CD4-positive, alpha-beta T cell treated with Interleukin-12 subunit alpha and Interleukin-12 subunit beta, for 1 hour (primary cell): ENCODE data around the gene UBE3B.
"Not testable (repeated sequence)": the region's sequence is repeated elsewhere in the genome, so short reads cannot be mapped to it uniquely, and the experiment has no call there.

Experiments
- DNase-seq: peaks from one replicate; pipeline ENCODE4 v3.0.0-alpha.2; 2020

The UBE3B gene, protein sequence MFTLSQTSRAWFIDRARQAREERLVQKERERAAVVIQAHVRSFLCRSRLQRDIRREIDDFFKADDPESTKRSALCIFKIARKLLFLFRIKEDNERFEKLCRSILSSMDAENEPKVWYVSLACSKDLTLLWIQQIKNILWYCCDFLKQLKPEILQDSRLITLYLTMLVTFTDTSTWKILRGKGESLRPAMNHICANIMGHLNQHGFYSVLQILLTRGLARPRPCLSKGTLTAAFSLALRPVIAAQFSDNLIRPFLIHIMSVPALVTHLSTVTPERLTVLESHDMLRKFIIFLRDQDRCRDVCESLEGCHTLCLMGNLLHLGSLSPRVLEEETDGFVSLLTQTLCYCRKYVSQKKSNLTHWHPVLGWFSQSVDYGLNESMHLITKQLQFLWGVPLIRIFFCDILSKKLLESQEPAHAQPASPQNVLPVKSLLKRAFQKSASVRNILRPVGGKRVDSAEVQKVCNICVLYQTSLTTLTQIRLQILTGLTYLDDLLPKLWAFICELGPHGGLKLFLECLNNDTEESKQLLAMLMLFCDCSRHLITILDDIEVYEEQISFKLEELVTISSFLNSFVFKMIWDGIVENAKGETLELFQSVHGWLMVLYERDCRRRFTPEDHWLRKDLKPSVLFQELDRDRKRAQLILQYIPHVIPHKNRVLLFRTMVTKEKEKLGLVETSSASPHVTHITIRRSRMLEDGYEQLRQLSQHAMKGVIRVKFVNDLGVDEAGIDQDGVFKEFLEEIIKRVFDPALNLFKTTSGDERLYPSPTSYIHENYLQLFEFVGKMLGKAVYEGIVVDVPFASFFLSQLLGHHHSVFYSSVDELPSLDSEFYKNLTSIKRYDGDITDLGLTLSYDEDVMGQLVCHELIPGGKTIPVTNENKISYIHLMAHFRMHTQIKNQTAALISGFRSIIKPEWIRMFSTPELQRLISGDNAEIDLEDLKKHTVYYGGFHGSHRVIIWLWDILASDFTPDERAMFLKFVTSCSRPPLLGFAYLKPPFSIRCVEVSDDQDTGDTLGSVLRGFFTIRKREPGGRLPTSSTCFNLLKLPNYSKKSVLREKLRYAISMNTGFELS

DNA sequence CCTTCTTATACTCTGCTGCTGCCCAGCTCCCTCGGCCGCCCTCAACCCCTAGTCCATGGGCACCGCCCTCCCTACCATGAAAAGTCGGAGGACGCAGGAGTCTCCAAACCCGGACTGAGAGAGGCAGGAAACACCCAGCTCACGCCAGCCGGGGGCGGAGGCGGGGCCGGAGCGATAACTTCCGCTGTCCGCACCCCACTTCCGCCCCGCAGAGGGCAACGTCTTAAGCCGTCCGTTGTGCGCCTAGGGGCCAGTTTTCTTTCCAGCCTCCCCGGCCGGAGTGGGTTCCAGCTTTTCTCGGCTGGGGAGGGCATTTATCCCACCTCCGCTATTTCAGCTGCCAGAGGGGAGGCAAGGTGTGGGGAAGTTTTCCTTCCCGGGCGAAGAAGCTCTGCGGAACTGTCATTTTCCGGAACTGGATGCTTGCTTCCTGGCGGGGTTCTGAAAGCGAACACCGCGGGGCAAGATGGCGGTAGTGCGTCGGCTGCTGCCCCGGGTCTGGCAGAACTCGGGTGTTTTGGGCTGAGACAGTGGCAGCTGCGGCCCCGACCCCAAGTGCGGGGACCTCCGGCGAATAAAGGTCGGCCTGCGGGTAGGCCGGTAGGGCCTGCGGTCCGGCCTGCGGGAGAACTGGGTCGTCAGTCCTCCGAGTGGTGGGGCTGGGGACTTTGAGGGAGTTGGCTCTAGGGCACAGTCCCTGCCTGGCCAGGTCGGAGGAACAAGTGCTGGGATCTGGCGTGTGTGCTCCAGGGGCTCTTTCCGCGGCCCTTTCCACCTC lies at the start of gene UBE3B, which contains the start of gene KCTD10:
Gene UBE3B, plus strand, starts transcription at position 450 of the 778 bp plus-strand sequence. CDS start 5,918 bp downstream, outside the sequence.
Gene KCTD10, minus strand, starts transcription at position 116 of the 778 bp plus-strand sequence. Its CDS starts 38 bp downstream, at position 78.
- DNase-seq = peak; percentile 88

DNA sequence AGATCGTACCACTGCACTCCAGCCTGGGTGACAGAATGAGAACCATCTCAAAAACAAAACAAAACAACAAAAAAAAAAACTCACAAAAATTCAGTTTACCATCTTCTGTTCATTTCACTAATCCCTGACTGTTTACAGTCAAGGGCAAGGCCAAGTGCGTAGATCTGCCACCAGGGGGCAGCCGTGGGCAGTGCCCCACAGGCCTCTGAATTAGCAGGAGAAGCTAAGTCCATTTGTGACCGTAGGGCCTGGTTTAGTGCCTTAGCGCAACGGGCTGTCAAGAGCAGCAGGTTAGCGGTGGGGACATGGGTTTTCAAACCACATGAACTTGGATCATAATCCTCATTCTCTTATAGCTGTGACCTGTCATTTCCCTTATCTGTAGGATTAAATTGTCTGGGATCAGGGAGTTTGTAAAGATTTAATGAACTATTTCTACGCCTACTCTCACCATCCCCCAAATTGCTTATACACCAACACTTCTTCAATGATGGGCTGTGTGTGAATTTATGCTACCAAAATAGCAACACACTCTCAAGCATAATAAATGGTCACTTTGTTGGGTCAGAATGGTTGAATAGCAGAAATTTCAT lies 49.3 kb upstream of the UBE3B start:
- DNase-seq = peak; percentile 70

- not testable (repeated sequence) for DNase-seq
Measured at GRCh38 chr12:109428804-109429203, 48.6 kb upstream of the UBE3B start.

DNA sequence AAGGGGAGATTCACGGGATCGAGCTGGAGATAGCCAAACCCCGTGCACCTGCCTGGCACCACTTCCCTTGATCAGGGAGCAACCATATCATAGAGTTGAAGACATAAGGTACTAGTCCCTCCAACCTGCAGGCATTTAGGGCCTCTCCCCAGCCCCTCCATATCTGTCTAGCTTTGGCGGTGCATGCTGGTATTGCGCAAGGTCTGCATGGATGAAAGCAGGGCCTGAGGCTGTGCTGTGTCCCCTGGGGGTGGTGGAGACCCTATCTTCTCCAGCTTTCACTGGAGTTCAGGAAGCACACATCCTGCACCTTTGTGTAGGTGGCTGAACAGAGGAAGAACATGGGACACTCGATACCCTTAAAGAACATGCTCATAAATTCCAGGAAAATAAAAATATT lies 47.2 kb upstream of the UBE3B start:
- no peak for DNase-seq

GRCh38 chr12:109432431-109432830 lies 45.0 kb upstream of the UBE3B start:
- DNase-seq = no peak

DNA sequence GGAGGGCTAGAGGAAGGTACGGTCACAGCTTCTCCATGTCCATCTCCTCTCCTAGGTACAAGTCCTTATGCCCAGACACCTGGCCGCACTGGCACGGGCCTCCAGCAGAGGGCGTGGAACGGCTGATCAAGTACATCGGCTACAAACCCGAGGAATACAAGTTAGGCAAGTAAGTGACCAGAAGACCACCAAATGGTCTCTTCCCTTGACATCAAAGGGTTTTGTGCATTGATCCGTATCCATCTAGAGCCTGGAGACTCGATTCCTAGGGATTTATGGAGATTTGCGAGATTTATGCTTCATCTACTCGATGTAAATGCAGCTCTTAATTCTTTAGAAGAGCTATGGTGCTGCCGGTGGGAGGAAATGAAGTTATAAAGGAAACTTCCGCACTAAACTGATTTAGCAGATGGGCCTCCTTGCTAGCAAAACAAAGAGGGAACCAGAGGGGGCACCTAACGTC lies 44.6 kb upstream of the UBE3B start:
- DNase-seq = peak; percentile 74

DNA sequence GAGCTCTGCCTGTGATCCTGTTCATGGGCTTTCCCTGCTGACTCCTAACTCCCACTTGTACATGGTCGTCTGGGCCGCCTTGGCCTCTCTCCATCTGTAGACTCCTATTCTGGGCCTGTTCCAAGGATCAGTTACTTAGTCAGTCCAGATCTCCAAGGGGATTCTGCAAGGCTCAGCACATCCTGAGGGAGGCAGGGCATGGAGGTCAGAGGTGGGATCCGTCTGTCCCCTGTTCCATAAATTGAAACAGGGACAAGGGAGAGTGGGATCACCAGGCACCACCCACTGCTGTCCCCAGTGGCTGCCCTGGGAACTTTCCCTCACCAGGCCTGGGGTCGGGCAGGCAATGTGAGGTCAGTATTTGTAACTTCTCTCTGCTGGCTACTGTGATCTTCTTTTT lies 43.8 kb upstream of the UBE3B start:
- no peak for DNase-seq

DNA sequence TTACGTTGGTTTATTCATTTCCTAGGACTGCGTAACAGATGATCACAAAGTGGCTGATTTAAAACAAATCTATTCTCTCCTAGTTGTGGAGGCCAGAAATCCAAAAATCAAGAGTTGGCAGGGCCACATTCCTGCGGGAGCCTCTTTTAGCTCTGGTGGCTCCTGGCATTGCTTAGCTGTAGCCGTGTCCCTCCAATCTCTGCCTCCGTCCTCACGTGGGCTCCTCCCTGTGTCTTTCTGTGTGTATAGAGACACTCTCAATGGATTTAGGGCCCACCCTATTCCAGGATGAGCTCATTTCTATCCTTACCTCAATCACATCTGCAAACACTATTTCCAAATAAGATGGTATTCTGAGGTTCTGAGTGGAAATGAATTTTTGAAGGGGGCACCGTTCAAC lies 42.9 kb upstream of the UBE3B start:
- no peak for DNase-seq

- no peak for DNase-seq
Measured at GRCh38 chr12:109435428-109436187, 41.8 kb upstream of the UBE3B start.

DNA sequence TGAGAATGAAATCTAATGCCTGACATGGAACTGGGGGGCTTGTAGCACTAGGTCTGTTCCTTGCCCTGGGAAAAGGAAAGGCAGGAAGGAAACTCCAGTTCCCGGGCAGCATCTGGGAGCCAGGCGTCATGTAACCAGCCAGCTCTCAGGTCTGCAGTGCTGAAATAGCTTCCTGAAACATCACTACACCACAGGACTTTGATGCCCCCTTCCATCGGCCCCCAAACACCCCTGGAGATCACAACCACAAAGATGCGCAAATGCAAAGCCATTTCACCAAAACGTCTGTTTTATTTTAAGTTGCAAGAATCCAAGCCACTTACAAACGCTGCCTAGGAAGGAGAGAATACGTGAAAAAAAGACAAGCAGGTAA lies 41.3 kb upstream of the UBE3B start:
- DNase-seq = no peak

DNA sequence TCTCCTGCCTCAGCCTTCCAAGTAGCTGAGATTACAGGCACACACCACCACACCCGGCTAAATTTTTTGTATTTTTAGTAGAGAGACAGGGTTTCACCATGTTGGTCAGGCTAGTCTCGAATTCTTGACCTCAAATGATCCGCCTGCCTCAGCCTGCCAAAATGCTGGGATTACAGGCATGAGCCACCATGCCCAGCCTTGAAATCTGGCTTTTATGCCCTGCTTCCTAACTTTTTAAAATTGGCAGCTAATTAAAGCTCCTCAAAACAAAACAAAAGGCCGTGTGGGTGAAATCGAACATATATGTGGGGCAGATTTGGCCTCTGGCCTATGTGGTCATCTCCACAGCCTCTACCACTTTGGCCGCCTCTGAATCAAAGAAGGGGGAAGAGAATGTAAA lies 38.3 kb upstream of the UBE3B start:
- no peak for DNase-seq

DNA sequence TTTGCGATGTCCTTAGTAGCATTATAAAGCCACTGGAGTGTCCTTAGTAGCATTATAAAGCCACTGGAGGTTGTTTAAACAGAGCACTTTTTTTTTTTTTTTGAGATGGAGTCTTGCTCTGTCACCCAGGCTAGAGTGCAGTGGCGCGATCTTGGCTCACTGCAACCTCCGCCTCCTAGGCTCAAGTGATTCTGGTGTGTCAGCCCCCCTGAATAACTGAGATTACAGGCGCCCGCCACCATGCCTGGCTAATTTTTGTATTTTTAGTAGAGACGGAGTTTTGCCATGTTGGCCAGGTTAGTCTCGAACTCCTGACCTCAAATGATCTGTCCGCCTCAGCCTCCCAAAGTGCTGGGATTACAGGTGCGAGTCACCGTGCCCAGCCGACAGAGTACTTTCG lies 37.5 kb upstream of the UBE3B start:
- DNase-seq = not testable (repeated sequence)

GRCh38 chr12:109440851-109441490 lies 36.5 kb upstream of the UBE3B start:
- no peak for DNase-seq

- no peak for DNase-seq
Measured at GRCh38 chr12:109443794-109444193, 33.6 kb upstream of the UBE3B start.

- DNase-seq = no peak
Measured at GRCh38 chr12:109444259-109444658, 33.2 kb upstream of the UBE3B start.

GRCh38 chr12:109445191-109445609 lies 32.2 kb upstream of the UBE3B start:
- DNase-seq = no peak

DNA sequence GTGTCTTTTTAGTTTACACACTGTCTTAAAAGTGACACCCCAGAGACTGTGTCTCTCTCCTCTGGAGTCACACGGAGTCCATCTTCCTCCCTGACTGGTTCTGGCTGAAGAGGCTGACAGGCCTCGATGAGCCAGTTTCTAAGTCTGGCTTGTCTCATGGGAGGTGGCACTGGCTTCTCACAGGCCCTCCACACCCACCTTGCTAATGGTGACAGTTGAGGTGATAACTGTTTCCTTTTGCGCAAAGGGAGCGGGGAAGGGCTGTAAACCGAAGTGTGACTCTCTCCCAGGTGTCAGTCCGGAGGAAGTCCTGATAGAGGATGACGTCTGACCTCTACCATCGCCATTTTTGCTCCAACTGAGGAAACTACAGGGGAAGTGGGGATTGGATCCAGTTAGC lies 30.6 kb upstream of the UBE3B start:
- DNase-seq = no peak

DNA sequence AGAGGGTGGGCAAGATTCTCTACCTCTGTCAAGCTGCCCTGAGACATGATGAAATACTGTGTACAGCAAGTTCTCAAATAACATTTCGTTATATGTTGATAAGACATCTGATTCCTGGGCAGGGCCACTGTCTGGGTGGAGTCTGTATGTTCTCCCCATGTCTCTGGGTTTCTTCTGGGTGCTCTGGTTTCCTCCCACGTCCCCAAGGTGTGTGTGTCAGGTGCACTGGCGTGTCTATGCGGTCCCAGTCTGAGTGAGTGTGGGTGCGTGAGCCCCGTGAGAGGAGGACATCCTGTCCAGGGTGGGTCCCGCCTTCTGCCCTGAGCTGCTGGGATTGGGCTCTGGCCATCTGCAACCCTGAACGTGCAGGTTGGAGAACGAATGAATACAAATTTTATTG lies 30.0 kb upstream of the UBE3B start:
- no peak for DNase-seq

DNA sequence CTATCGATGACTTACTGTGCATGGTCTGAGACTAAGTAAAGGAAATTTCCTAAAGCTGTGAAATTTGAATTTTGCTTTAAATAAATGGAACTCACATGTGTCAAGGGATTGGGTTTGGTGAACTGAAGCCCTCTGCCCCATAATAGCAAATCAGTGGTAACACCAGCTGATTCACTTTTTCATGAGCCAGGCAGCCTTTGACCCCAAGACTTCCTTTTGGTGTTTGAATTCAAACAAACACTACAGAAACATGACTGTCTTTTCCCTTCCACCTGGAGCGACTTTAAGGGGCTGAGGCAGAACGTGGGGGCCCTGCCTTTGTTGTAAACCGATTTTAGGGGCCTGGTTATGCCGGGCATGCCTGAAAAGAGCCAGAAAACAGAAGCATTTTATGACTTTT lies 29.2 kb upstream of the UBE3B start:
- DNase-seq = no peak

GRCh38 chr12:109448707-109449390 lies 28.6 kb upstream of the UBE3B start:
- no peak for DNase-seq
